Measurements from ENCODE around the gene TNFRSF19. TPM values are rescaled to one million over a fixed set of nuclear protein-coding genes. Genes with fewer than 3 reads are reported as not detected.

TNFRSF19 gene
- total and polyA plus RNA-seq, 10 of the 15 experiments (the other 5 are each of a cell fraction or from before 2014, with no cell fraction given), result 16.4 to 46.2 (median 35.4) TPM

GRCh38 chr13:23619068-23619855, 49.0 kb downstream of the TNFRSF19 start:
- Histone ChIP-seq H3K9me3 (replicated peaks; ENCODE audit: control insufficient read depth, insufficient read depth, low read length) (peaks cover 4% of the 10 kb centered on the region; the same call in 2 of the 3 replicates), H3K27ac (ENCODE audit: control insufficient read depth, insufficient read depth) (no peak overlapping the region), H3K9ac (ENCODE audit: control insufficient read depth, insufficient read depth, low read length) (no peak overlapping the region), H3K4me2 (ENCODE audit: control insufficient read depth, insufficient read depth) (no peak overlapping the region), H3K27me3 (replicated peaks in 1 of 2; ENCODE audit: control insufficient read depth in 2 of 2, insufficient read depth in 2 of 2, low read length in 1 of 2) (no peaks in the 10 kb centered on the region), H3K36me3 (ENCODE audit: control insufficient read depth in 2 of 2, insufficient read depth in 2 of 2, low read length in 1 of 2) (peaks cover 0 to 17% of the 10 kb centered on the region in 2 experiments; a peak in 1 of 4 replicates), H3K4me1 (ENCODE audit: control insufficient read depth, insufficient read depth, low read length) (0 out of 2 replicates have a peak, but pooled peaks cover 2% of the 10 kb centered on the region), H2AFZ (ENCODE audit: control insufficient read depth, low read depth, low read length) (no peak overlapping the region), H3K4me3 (no peak overlapping the region), H4K20me1 (ENCODE audit: control insufficient read depth, insufficient read depth) (no peaks in the 10 kb centered on the region), H3K79me2 (ENCODE audit: control insufficient read depth, insufficient read depth, low read length) (no peaks in the 10 kb centered on the region)
- POLR2A ChIA-PET, result no interaction called here
- in situ Hi-C loops (cut with MboI), result no loop called here
- RAD21 ChIA-PET (ENCODE audit: unreplicated experiment), result no interaction called here
- ATAC-seq (no peak), FAIRE-seq (no peak), DNase-seq (ENCODE audit: low read depth, low spot score) (no peak)
- WGBS (ENCODE audit: insufficient coverage, insufficient replicate concordance, low lambda C conversion rate, missing lambda C conversion rate), result 75% methylated on average over 5 of the region's 5 CpGs
- SMC1A ChIA-PET (ENCODE audit: uncharacterized antibody, unreplicated experiment), result no interaction called here
- TF ChIP-seq RELB (IDR thresholded peaks at IDR 0.05; ENCODE audit: low read depth), result no peak
- no peak for TF ChIP-seq NBN (IDR thresholded peaks at IDR 0.05)
- TF ChIP-seq MEF2A (IDR thresholded peaks at IDR 0.05; ENCODE audit: insufficient read depth, low read depth, low read length), result no peak
- CTCF ChIA-PET, result no interaction called here
- no TSS peak for BruUV-seq (replicated peaks)
- intact Hi-C loops (cut with micrococcal nuclease; ENCODE audit: unreplicated experiment), result loop anchor here (5.0 kb wide), 1 partner anchor 42 kb away; no protein-coding TSS in a partner anchor

- no peaks in the 10 kb centered on the region for H3K79me2 ChIP-seq (ENCODE audit: control insufficient read depth, insufficient read depth, low read length)
- H3K9me3 ChIP-seq (replicated peaks; ENCODE audit: control insufficient read depth, insufficient read depth, low read length), result peaks cover 4% of the 10 kb centered on the region; the same call in 2 of the 3 replicates
- ChIA-PET CTCF (no interaction called here), POLR2A (no interaction called here), RAD21 (ENCODE audit: unreplicated experiment) (interaction anchor here (1.3 kb wide), 1 partner anchor 9 kb away, joined by 4 read pairs; no protein-coding TSS in a partner anchor), SMC1A (ENCODE audit: uncharacterized antibody, unreplicated experiment) (interaction anchor here (0.7 to 1.4 kb wide), 2 partner anchors 10 to 52 kb away, joined by 3 read pairs; no protein-coding TSS in a partner anchor)
- intact Hi-C loops (cut with micrococcal nuclease; ENCODE audit: unreplicated experiment), result no loop called here
- 47% methylated on average over 5 of the region's 5 CpGs for WGBS (ENCODE audit: insufficient coverage, insufficient replicate concordance, low lambda C conversion rate, missing lambda C conversion rate)
- no peaks in the 10 kb centered on the region for H4K20me1 ChIP-seq (ENCODE audit: control insufficient read depth, insufficient read depth)
- peaks cover 0 to 17% of the 10 kb centered on the region in 2 experiments; a peak in 1 of 4 replicates for H3K36me3 ChIP-seq (ENCODE audit: control insufficient read depth in 2 of 2, insufficient read depth in 2 of 2, low read length in 1 of 2)
- no peak for ATAC-seq
- H2AFZ ChIP-seq (ENCODE audit: control insufficient read depth, low read depth, low read length), result no peak overlapping the region
- no TSS peak for BruUV-seq (replicated peaks)
- 0 out of 2 replicates have a peak, but pooled peaks cover 2% of the 10 kb centered on the region for H3K4me1 ChIP-seq (ENCODE audit: control insufficient read depth, insufficient read depth, low read length)
- no peak for DNase-seq (ENCODE audit: low read depth, low spot score)
- H3K27me3 ChIP-seq (replicated peaks in 1 of 2; ENCODE audit: control insufficient read depth in 2 of 2, insufficient read depth in 2 of 2, low read length in 1 of 2), result no peaks in the 10 kb centered on the region
- in situ Hi-C loops (cut with MboI), result no loop called here
- no peak overlapping the region for H3K27ac ChIP-seq (ENCODE audit: control insufficient read depth, insufficient read depth)
- no peak overlapping the region for H3K4me2 ChIP-seq (ENCODE audit: control insufficient read depth, insufficient read depth)
- no peak overlapping the region for H3K4me3 ChIP-seq
- FAIRE-seq, result no peak
- no peak overlapping the region for H3K9ac ChIP-seq (ENCODE audit: control insufficient read depth, insufficient read depth, low read length)
- TF ChIP-seq POLR2A (IDR thresholded peaks at IDR 0.05; ENCODE audit: low read depth, low read length) (no peak), MTA3 (IDR thresholded peaks at IDR 0.05; ENCODE audit: borderline replicate concordance, low read length) (no peak), POLR2AphosphoS5 (IDR thresholded peaks at IDR 0.05; ENCODE audit: low read length) (no peak), HDGF (IDR thresholded peaks at IDR 0.05) (no peak), HDAC6 (IDR thresholded peaks at IDR 0.05; ENCODE audit: unreplicated experiment) (no peak), RUNX3 (IDR thresholded peaks at IDR 0.05; ENCODE audit: low read length) (no peak), YY1 (IDR thresholded peaks at IDR 0.05; ENCODE audit: low read depth, low read length) (no peak), HDAC2 (IDR thresholded peaks at IDR 0.05) (no peak), MXI1 (IDR thresholded peaks at IDR 0.05; ENCODE audit: low read depth, low read length) (no peak)
Measured at GRCh38 chr13:23620211-23620610, 50.0 kb downstream of the TNFRSF19 start.

Data from GM12878 (cell line).